ENCODE results near the gene MAN1A1. TPM values are rescaled to one million over a fixed set of nuclear protein-coding genes. Genes with fewer than 3 reads are reported as not detected.

MAN1A1 gene
- total and polyA plus RNA-seq, 11 donors = 5.6 to 30.6 (median 12.6) TPM

- ATAC-seq = peak in 1 of 4 donors; percentile 13
- 30 to 54% (median 42%) methylated on average over 5 of the region's 5 CpGs for WGBS, 4 donors
- TF ChIP-seq, protein P1, sequence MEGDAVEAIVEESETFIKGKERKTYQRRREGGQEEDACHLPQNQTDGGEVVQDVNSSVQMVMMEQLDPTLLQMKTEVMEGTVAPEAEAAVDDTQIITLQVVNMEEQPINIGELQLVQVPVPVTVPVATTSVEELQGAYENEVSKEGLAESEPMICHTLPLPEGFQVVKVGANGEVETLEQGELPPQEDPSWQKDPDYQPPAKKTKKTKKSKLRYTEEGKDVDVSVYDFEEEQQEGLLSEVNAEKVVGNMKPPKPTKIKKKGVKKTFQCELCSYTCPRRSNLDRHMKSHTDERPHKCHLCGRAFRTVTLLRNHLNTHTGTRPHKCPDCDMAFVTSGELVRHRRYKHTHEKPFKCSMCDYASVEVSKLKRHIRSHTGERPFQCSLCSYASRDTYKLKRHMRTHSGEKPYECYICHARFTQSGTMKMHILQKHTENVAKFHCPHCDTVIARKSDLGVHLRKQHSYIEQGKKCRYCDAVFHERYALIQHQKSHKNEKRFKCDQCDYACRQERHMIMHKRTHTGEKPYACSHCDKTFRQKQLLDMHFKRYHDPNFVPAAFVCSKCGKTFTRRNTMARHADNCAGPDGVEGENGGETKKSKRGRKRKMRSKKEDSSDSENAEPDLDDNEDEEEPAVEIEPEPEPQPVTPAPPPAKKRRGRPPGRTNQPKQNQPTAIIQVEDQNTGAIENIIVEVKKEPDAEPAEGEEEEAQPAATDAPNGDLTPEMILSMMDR (IDR thresholded peaks at IDR 0.05) = no peak
- TF ChIP-seq POLR2A (IDR thresholded peaks at IDR 0.05) = no peak
- intact Hi-C loops (cut with DNase I) = no loop called here
- Histone ChIP-seq H3K27ac (peak overlapping the region in 1 of 12 donors; percentile 81), H3K4me3 (no peak overlapping the region), H3K9me3 (no peaks in the 10 kb centered on the region), H3K36me3 (no peaks in the 10 kb centered on the region), H3K27me3 (no peaks in the 10 kb centered on the region), H3K4me1 (peaks cover 0 to 64% (median 33%) of the 10 kb centered on the region in 12 donors)
- no peak for DNase-seq
Observed at GRCh38 chr6:119314885-119315272, 34.7 kb downstream of the MAN1A1 start.

DNA sequence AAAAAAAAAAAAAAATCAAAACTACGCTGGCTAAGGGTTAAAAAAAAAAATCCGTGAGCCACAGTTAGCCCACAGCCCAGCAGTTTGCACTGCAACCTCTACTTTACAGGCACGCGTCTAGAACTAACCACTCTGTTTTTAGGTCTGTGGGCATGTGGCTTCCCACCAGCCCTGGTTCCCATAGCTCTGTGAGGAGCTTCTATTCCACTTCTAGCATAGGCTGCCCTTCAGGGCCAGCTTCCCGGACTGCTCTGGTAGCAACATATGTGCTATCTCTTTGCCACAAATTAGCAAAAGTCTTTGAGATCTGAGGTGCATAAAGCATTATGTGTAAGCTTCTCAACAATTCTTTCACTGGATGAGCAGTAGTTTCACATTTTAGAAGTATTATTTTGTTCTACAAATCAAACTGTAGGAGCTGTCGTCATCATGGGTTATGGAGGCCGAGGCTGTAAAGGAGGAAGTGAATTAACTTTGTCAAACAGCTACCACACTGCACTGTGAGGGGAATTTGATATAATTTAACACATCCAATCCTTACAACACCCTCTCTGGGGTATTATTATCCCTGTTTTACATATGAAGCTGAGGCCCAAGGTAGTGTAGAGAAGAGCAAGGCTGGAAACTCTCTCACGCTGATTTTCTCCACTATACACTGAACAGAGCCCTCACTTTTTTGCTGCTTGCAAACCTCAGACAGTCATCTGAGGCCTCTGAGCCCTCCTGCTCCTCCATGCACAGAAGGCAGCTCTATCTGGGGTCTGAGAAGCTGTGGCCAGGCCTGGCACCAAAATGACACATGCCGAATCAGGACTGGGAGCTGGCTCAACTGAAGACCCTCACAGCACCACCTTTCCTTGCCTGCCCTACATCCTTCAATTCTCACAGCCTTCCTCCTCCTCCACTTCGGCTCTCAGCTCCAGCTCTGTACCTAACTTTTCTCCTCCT is 35.4 kb downstream of the MAN1A1 start:
- H3K4me1 ChIP-seq = peaks cover 0 to 70% (median 33%) of the 10 kb centered on the region in 12 donors

GRCh38 chr6:119312875-119313338 is 36.7 kb downstream of the MAN1A1 start:
- peak; percentile 27 to 84 (median 66) for ATAC-seq
- WGBS, 4 donors = 58 to 74% (median 65%) methylated on average over 4 of the region's 4 CpGs
- no peaks in the 10 kb centered on the region for H3K27me3 ChIP-seq
- H3K4me1 ChIP-seq = peaks cover 0 to 81% (median 35%) of the 10 kb centered on the region in 12 donors
- no peaks in the 10 kb centered on the region for H3K36me3 ChIP-seq
- TF ChIP-seq, protein P1 (IDR thresholded peaks at IDR 0.05) = no peak
- TF ChIP-seq POLR2A (IDR thresholded peaks at IDR 0.05) = no peak
- H3K9me3 ChIP-seq = no peaks in the 10 kb centered on the region
- intact Hi-C loops (cut with DNase I) = no loop called here
- no peak overlapping the region for H3K4me3 ChIP-seq
- H3K27ac ChIP-seq = peak overlapping the region in 1 of 12 donors; percentile 81
- DNase-seq = no peak

More for the DNA sequence above, 35.4 kb downstream of the MAN1A1 start:
- 78 to 83% (median 80%) methylated on average over 10 of the region's 10 CpGs for WGBS, 4 donors
- H3K4me3 ChIP-seq = no peak overlapping the region
- H3K27me3 ChIP-seq = no peaks in the 10 kb centered on the region
- TF ChIP-seq, protein P1 (IDR thresholded peaks at IDR 0.05) = no peak
- no peak for TF ChIP-seq POLR2A (IDR thresholded peaks at IDR 0.05)
- no peaks in the 10 kb centered on the region for H3K36me3 ChIP-seq
- no peak for DNase-seq
- no peaks in the 10 kb centered on the region for H3K9me3 ChIP-seq
- peak overlapping the region in 2 of 12 donors; percentile 2 to 81 for H3K27ac ChIP-seq
- ATAC-seq = peak in 3 of 4 donors; percentile 27 to 30 (median 29)
- intact Hi-C loops (cut with DNase I) = no loop called here

DNA sequence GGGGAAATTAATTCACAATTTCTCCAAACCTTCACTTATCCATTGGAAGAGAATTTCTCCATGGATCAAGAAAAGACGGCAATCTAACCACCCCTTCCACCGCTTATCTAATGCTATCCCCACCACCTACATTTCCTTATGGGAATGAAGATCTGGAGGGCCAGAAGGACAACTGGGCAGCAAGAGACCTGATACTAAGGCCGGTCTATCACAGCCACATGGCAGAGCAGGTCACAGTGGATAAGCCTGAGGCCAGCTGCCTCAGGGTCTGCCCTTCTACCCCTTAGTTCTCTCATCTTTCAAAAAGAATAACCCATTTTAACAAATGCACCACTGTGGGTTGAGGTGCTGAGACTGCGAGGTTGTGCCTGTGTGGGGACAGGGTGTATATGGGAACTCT is 37.1 kb downstream of the MAN1A1 start:
- peaks cover 0 to 81% (median 35%) of the 10 kb centered on the region in 12 donors for H3K4me1 ChIP-seq

More for the DNA sequence above, 37.1 kb downstream of the MAN1A1 start:
- ATAC-seq = no peak
- 92 to 95% (median 93%) methylated on average over 4 of the region's 4 CpGs for WGBS, 4 donors
- H3K27me3 ChIP-seq = no peaks in the 10 kb centered on the region
- no peak for TF ChIP-seq POLR2A (IDR thresholded peaks at IDR 0.05)
- TF ChIP-seq, protein P1 (IDR thresholded peaks at IDR 0.05) = no peak
- no peaks in the 10 kb centered on the region for H3K9me3 ChIP-seq
- intact Hi-C loops (cut with DNase I) = no loop called here
- peak overlapping the region in 1 of 12 donors; percentile 81 for H3K27ac ChIP-seq
- H3K36me3 ChIP-seq = no peaks in the 10 kb centered on the region
- no peak overlapping the region for H3K4me3 ChIP-seq
- DNase-seq = no peak
